HG03439 (cell line): ENCODE measurements around the gene SLC6A11.

ENCODE experiments used
- ATAC-seq: cut with Tn5 transposase; IDR thresholded peaks from one replicate; pipeline ENCODE4 v1.9.1; 2021; ENCODE audit warnings: mild to moderate bottlenecking, moderate library complexity; ENCODE audit not compliant: unreplicated experiment

The SLC6A11 gene

DNA sequence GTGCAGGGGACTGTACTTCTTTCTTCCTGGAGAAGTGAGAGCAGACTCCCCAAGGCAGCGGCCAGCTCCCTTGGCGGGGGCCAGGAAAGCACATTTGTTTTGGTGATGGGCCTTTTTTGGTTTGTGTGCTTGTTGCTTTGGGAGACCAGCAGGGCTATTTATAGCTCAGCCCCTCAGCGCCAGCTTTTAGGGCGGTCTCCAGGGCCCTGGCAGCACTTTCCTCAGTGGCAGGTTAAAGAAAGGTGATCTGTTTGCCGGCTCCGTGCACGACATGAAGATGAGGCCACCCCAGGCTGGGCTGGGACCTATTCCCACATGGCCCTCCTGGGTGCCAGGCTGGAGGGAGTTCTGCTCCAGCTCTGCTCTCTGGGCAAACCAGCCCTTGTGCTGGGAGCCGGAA is 21.8 kb downstream of the SLC6A11 start:
- no peak for ATAC-seq

DNA sequence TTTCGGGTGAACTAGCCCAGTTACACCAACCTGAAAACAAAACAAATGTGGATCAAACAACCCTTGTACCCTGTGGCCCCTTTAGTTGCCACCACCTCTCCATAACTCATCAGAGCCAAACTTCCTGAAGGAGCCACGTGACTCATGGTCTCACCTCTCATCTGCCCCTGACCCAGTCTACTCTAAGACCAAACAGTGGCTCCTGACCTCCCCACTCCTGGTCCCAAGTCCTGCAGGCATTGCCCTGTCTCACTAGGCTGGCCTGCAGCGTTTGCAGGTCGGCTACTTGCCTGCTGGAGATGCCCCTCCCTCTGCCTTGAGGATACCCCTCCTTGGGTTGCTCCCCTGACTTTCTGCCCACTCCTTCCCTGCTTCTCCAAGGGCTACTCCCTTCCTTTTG is 23.1 kb downstream of the SLC6A11 start:
- ATAC-seq = no peak

DNA sequence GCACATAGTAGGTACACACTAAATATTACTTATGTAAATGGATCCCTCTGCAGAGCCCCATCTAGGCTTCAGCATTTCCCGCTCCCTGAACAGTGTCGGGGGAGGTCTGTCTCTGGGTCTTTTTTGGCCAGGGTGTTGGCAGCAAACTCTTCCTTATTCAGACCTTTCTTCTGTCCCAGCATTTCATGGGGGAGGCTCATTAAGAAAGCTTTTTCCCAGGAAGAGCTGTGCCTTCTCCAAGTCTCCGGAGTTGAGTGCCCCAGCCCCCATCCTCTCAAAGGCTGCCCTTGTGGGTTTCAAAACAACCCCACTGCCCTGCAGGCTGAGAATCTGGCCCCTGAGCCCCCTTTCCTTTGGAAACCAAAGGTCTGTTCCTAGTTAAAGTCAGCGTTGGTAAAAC is 25.1 kb downstream of the SLC6A11 start:
- ATAC-seq = no peak

DNA sequence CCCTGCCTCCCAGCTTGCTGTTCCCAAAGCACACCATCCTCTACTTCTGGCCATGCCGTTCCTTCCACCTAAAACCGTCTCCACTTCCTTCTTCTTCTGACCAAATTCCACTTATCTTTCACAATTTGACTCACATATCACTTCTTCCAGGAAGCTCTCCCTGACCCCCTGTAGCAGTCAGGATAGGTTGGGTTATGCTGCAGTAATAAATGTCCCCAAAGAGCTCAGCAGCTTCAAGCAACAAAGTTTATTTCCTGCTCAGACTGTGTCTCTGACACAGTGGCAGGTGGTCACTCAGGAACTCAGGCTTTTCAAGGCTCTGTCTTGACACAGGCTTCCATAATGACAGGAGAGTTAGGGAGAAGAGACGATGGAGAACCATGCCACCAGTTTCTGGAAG is 27.4 kb downstream of the SLC6A11 start:
- no peak for ATAC-seq

DNA sequence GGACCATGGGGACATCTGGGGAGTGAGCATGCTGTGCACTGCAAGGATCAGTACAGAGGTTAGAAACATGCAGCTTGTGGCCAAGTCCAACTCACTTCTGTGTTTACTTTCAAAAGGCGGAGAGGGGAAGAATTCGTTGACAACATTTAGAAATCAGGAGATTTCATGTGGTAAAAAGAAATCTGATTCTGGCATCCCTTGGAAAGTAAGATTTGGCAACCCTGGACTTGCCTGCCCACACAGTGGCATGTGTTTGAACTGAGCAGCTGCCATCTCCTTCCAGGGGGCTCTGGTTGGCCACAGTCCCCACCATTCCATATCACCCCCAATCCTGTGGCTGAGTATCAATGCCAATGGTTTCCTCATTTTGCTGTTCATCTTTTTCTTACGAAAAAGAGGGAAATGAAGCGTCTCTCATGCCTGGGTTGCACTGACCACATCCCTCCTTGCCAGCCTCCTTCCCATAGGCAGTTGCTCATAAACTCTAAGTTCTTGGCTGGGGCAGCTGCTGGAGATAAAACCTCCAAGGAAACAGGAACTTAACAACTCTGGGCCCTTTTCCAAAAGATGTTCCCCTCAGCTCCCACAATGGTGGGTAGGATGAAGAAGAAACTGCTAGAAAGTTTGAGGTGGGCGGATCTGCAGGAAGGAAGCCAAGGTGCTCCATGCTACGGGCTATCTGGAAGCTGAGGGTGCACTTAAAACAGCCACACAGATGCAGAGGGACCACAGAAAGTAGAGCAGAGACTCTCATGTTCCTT is 29.2 kb downstream of the SLC6A11 start:
- ATAC-seq = no peak

DNA sequence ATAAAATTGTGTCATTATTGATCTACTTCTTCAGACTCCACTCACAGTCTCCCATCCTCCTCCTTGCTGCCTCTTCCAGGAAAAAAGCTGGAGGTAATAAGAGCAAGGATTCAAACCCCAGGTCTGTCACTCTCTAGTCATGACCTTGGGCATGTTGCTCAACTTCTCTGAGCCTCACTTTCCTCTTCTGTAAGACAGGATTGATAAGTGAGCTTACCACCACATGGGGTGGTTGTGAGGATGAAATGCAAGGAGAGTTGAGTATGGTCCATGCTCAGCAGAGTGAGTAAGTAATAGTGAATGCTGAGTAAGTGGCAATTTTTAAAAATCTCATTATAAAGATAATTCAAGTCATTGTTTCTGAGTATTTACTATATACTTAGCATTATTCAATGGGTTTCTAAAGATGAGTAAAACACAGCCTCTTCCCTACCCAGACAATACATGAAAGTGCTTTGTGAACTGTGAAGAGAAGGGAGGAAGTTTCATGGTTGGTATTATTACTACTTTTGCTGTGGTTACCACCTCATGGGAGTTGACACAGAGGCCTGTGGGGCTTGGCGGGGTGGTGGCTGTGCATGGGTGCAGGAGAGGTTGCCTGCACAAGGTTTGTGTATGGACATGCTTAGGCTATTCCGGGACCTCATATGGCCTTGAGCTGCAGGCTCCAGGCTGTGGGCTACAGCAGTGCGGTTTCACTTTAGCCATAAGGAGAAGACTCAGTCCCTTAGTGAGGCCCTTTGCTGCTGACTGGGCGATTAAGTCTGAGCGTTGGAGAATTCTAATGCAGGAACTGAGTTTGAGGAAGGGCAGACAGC is 30.0 kb downstream of the SLC6A11 start:
- no peak for ATAC-seq

DNA sequence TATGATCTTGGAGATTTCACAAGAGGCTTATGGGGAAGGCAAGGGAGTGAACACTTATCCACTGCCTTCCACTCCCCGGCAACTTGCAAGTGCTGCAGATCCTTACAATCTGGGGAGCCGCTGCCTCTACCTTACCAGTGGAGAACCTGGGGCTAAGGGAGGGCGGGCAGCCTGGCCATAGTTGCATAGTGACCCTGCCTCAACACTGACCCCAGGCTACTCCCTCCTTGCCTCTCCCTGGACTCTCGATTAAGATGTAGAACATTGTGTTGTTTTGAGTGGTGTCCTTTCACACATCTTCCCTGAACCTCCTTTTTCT is 30.6 kb downstream of the SLC6A11 start:
- ATAC-seq = no peak

DNA sequence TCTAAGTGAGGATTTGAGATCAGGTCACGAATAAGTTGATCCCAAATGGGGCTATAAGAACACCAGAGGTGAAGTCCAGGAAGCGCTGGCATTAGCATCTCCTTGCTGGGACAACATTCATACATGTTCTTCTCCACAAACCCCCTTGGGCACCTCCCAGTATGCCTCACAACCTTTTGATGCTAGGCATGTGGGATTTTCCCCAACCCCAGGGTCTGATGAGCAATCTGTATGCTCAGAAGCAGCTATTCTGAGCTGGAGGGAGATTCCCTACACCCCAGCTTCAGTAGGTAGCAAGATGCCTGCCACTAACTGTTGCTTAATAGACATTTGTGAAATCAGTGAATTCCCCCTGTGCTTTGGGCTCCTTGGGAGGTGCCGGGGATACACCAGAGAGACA is 32.2 kb downstream of the SLC6A11 start:
- ATAC-seq = no peak

DNA sequence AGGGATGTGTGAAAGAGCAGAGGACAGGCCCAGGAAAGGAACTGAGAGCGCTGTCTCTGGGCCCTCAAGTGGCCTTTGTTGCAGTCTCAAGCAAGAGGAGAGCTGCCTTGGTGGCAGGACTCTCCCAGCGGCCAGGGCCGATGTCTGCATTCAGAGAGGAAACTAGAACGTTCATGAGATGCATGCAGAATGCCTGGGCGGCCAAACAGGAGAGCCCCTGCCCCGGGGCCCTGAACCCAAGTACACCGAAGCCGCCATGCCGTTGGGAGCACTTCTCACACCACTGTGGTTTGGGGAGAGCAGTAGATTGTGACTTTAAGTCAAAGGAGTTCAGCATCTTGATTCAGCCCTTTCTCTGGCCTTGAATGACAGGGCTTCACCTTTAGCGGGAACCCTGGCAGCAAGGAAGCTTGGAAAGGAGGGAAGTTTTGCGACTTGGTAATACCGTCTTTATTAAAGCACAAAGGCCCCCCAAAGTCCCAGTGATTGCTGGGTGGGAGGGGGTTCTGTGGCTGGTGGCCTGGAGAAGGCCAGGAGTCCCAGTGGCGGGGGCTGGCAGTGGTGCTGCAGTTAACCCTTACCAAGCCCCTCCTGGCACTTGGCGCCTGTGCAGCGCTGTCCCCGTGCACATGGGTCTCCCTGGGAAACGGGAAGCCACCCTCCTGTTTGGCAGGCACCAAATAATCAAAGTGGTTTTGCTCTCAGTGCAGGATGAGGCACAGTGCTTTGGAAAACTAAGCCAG is 36.2 kb downstream of the SLC6A11 start:
- ATAC-seq = no peak

DNA sequence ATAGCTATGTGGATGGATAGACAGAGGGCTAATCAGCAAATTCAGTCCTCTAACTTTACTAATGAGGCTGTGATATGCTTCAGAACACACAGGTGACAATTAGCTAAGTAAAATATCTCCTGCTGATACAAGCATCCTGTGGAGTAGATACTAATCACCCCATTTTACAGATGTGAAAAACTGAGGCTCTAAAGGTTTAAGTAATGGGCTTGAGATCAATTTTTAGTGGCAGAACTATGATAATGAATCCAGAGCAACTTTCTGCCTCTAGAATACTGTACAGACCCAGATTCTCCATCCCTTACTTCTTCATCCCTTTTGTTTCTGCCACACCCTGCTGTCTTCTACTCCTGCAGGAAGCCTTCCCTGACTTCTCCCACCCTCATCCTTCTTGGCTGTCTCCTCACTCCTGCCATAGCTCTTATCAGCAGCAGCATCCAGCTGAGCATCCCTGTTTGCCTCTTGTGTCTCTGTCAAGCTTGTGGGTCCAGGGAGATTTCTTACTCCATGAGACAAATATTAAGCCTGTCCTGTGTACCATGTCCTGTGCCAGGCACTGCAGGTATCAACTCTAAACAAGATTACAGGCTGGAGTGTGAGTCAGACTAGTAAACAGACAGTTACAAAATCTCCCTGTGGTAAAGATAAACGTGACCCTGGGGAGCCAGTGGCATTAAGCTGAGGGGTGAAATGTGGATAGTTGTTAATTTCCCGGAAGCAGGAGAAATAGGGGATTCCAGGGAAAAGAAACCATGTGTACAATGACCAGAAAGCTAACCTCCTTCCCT is 39.2 kb downstream of the SLC6A11 start:
- ATAC-seq = no peak

DNA sequence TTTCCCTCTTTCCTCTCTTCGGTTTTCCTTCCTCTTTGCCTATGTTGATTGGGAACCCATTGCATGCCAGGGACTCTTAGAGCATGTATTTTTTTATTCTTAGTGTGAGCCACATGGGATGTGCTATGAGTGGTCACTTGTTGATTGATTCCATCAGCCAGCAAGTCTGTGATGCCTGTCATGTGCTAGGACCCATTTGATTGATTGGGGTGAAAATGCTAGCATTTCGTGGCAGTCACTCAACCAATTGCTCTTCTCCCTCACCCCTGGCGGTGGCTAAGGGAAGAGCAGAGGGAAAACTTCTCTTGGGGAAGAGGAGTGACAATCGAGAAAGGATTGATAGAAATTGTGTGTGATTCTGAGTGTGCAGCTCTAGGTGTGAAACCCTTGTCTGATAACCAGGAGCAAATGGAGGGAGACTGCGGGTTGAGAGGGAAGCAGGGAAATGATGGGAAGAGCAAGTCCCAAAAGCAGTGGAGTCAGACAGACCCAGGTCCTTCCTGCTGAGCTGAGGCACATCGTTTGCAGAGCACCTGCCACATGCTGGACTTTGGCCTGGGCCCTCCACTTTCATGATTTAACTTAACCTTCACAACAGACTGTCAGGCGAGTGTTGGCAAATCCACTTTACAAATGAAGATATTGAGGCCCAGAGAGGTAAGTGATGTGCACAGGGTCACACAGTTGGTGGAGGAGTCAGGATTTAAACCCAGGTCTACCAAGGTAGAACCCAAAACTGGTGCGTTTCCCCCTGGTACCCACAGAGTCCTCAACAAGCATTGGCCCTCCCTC is 40.0 kb downstream of the SLC6A11 start:
- no peak for ATAC-seq

DNA sequence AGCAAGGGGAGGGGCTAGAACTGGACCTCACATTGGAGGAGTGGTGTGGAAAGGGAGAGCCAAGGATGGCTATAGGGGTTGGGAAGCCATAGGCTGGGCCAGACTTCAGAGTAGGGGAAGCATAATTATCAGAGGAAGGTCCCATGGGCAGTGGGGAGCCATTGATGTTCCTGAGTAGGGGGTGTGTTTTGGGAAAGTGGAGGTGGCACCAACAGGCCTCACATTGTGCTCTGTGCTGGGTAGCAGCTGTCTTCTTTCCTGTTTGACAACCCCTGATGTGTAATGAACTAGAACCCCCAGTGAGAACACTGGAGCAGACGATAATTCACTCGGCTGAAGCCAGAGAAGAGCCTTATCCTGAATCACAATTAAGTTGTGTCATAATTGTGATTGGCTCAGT is 41.2 kb downstream of the SLC6A11 start:
- ATAC-seq = no peak

DNA sequence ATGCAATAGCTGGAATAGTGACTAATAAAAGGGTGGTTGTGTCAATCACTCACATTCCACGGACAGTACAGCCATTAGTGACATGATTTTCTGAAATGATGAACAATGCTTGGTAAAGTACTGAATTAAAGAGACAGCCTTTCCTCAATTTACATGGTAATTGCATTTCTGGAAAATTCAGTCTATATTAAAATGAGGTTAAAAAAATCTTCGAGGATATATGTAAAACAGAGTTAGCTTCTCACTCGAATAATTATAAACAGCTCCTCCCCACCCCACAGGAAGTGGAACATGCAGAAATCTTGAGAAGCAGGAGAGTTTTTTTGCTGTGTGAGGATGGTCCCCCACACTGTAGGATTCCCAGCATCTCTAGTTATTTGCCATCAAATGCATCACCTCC is 42.1 kb downstream of the SLC6A11 start:
- no peak for ATAC-seq

DNA sequence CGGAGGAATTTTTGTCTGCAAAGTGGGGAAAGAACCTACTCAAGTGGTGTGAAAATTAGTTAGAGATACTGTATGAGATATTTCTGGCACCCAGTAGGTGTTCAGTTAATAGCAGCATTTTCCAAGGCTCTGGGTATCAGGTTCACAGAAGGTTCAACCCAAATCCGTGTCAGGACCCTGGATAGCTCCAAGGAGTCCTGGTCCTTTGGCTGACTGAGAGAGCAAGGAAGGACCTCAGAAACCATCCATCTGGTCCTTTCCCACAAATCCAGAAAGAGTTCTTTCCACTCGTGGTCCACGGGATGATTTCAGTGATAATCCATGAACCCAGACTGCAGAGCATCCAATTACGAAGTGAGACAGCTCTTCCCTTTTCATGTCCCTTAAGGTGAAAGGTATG is 51.4 kb downstream of the SLC6A11 start:
- no peak for ATAC-seq

DNA sequence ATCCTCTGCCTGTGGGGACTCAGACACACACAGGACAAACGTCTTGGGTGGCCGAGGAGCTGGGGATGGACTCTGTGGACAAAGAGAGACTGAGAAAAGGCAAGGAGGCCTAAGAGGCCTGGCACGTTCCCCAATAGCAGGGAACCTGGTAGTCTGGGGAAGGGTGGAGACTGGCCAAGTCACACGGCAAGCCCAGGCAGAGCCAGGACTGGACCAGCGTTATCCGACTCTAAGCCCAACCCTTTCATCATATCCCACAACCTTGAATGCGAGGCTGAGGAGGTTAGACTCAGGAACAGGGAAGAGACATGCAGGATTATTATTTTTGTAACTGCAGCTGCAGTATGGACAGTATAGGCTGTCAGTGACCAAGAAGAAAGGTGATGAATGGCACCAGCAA is 53.4 kb downstream of the SLC6A11 start:
- ATAC-seq = no peak

DNA sequence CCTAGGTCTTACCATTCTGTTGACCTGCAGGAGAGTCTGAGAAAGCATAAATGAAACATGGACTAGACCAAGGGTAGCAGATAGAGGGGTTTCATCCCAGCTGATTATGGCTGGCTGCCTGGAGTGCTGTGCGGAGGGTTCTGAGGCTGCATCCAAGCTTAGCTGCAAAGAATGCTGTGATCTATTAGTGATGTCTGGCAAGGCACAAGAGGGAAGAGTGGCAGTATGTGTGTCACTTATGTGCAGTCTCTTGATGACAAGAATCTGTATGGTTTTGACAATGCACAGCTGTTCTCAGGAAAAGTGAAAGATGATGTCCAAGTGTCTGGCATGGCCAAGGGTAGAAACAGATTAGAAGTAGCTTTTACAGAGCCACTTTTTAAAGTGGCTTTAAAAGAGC is 54.3 kb downstream of the SLC6A11 start:
- ATAC-seq = no peak

DNA sequence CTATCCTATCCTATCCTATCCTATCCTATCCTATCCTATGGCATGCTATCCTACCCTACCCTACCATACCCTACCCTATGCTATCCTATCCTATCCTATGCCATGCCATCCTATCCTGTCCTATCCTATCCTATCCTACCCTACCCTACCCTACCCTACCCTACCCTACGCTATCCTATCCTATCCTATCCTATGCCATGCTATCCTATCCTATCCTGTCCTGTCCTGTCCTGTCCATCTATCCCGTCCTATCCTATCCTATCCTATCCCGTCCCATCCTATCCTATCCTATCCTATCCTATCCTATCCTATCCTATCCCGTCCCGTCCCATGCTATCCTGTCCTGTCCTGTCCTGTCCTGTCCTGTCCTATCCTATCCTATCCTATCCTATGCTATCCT is 57.4 kb downstream of the SLC6A11 start:
- no peak for ATAC-seq

DNA sequence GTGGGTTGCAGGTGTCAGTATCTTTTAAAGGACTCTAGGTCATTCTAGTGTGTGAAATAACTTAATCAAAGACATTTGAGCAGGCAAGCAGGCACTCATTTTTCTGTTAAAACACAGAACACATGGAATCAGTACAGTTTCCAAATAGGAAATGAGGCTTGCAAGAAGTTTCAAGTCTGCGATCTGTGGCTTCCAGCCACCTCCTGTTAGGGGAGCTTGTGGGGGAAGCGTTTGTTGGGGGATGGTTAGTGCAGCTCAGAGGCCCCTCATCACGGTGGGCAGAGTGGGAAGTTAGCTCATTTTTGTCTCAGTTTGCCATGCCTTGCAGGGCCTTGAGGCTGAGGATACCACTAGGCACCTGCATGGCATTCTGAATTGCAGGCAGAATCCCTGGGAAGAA is 59.9 kb downstream of the SLC6A11 start:
- no peak for ATAC-seq

DNA sequence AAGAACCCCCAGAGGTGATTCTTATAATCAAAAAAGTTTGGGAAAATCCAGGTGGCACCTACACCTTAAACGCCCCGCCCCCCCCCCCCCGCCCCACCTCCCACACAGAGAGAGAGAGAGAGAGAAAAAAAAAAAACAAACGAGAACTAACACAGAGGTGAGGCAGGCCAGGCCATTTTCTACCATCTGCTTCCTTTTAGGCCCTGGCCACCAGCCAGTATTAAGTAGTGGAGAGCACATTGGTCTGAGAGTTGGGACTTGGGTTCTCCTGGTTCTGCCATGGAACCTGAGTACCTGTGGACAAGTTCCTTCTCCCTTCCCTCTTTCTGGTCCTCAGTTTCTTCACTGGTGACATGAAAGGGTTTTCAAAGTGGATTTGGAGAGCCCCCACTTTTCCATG is 60.6 kb downstream of the SLC6A11 start:
- no peak for ATAC-seq

DNA sequence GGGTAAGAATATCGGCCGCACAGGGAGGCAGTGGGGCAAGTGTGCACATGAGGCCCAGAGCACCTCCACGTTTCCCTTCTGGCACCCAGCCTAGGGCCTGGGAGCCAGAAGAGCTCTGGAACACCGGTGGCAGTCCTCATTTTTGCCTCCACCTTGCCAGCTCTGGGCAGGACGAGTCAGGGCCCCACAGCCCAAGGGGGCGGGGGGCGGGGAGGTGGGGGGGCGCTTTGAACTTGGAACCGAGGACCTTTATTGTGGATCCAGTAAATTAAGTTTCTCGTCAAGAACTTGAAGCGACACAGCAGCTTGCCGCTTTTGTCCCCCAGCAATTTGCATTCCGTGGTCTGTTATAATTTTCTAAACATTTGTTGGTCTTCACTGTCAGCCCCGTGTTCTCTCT is 66.8 kb downstream of the SLC6A11 start:
- no peak for ATAC-seq
